AG04449 (cell line): ENCODE results near the gene PLSCR4.

Experiments
- CTCF ChIA-PET: fragments of 350-600 bp; formaldehyde crosslinking; extraction: SDS; loops from one replicate; lab custom pipeline; 2021; ENCODE audit warnings: antibody characterized with exemption; lab: Yijun Ruan, JAX
- POLR2A ChIA-PET: fragments of 400-600, 350-600 bp; formaldehyde crosslinking; extraction: SDS; loops from one replicate; lab custom pipeline; 2020; ENCODE audit warnings: antibody characterized with exemption, inconsistent platforms; lab: Yijun Ruan, JAX
- DNase-seq: peaks from one replicate; pipeline ENCODE4 v3.0.0-alpha.2; 2010; ENCODE audit warnings: low read depth, low spot score
- H3K4me3 ChIP-seq: 2 replicates; pipeline ENCODE4 v1.5.1; 2011; ENCODE audit warnings: low read depth, mild to moderate bottlenecking, control low read depth, low read length
- TF ChIP-seq, protein P1 (sequence below): IDR thresholded peaks from one replicate; pipeline ENCODE4 v1.5.1; 2011; ENCODE audit warnings: mild to moderate bottlenecking, moderate library complexity, low read length, control low read depth, inconsistent platforms; ENCODE audit not compliant: insufficient read depth; ENCODE audit errors: missing control alignments

Gene PLSCR4

DNA sequence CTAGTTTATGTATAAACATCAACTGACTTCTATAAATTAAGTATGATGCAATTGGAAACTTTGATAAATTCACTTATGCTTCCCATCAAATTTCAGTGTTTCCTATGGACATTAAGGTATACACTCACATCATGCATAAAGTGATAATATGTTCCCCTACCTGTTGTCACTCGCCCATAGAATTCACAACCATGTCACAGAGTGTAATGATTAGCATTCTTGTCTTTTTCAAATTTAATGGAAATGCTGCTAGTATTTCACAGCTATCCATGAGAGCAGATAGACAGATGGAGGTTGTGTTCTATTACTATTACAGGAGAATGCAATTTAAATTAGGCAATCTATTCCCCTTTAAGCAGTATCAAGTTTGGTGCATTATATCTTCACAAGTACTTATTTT, 984 bp downstream of the PLSCR4 start:
- TF ChIP-seq, protein P1, sequence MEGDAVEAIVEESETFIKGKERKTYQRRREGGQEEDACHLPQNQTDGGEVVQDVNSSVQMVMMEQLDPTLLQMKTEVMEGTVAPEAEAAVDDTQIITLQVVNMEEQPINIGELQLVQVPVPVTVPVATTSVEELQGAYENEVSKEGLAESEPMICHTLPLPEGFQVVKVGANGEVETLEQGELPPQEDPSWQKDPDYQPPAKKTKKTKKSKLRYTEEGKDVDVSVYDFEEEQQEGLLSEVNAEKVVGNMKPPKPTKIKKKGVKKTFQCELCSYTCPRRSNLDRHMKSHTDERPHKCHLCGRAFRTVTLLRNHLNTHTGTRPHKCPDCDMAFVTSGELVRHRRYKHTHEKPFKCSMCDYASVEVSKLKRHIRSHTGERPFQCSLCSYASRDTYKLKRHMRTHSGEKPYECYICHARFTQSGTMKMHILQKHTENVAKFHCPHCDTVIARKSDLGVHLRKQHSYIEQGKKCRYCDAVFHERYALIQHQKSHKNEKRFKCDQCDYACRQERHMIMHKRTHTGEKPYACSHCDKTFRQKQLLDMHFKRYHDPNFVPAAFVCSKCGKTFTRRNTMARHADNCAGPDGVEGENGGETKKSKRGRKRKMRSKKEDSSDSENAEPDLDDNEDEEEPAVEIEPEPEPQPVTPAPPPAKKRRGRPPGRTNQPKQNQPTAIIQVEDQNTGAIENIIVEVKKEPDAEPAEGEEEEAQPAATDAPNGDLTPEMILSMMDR = no peak
- ChIA-PET POLR2A (no interaction called here), CTCF (interaction anchor here (1.1 kb wide), 1 partner anchor 60 kb away, joined by 3 read pairs; no protein-coding TSS in a partner anchor)
- H3K4me3 ChIP-seq = no peak overlapping the region
- DNase-seq = no peak

DNA sequence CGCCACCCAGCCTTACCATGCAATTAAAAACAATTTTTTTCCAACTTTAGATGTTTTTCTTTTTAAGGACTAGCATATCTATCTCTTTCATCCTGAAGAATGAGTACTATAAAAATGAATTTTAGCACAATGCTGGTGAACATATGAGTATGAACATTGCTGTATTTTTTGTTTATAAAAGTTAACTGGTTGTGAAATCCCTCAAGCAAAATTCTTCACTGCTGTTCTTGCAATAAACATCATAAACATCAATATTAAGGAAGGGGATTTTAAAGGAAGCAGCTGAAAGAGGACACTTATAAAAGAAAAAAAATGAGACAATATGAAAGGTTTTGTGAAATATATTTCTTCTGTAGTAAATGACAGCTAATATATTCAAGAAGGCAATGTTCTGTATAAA, 3.0 kb downstream of the PLSCR4 start:
- no peak overlapping the region for H3K4me3 ChIP-seq
- DNase-seq = no peak
- POLR2A ChIA-PET = interaction anchor here (0.6 kb wide), 1 partner anchor 87 kb away, joined by 3 read pairs; the partner anchor contains the start of gene PLOD2
- TF ChIP-seq, protein P1 = no peak
- CTCF ChIA-PET = no interaction called here

DNA sequence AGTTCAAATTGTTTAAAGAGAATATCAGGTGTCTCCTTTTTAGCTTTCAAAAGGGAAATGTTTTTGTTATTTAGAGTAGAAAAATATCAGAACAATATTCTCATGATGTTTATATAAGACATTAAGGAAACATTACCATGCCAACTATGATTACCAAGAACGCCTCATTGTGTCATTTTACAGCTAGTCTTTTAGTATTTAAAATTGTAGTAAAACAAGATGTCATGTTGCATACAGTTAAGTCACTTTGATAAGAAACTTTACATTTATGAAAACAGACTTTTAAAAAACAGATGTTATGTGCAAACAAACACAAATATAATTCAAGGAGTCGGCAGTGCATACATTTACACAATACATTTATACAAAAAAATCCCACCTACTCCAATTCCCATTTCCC, 4.4 kb downstream of the PLSCR4 start:
- no peak for DNase-seq
- TF ChIP-seq, protein P1 = no peak
- H3K4me3 ChIP-seq = no peak overlapping the region
- ChIA-PET POLR2A (no interaction called here), CTCF (interaction anchor here (0.9 kb wide), 1 partner anchor 81 kb away, joined by 3 read pairs; no protein-coding TSS in a partner anchor)

DNA sequence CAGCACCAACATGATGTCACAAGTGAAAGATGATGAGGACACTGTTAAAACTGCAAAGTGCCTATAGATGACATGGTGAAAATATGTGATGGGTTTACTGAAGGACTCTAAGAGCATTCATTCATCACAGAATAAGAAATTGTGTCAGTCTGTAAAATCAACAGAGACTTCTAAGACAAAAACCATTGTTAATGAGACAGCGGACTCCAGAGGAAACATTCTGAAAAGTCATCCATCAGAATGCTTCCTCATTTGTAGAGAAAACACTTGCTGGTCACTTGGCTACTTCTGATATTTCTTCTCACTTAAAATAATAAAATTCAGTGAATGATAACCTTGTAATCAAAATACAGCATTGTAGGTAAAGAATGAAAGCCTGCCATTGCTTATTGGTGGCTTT, 7.3 kb downstream of the PLSCR4 start:
- TF ChIP-seq, protein P1 = no peak
- POLR2A ChIA-PET = no interaction called here
- H3K4me3 ChIP-seq = no peak overlapping the region
- no peak for DNase-seq
- CTCF ChIA-PET = no interaction called here

DNA sequence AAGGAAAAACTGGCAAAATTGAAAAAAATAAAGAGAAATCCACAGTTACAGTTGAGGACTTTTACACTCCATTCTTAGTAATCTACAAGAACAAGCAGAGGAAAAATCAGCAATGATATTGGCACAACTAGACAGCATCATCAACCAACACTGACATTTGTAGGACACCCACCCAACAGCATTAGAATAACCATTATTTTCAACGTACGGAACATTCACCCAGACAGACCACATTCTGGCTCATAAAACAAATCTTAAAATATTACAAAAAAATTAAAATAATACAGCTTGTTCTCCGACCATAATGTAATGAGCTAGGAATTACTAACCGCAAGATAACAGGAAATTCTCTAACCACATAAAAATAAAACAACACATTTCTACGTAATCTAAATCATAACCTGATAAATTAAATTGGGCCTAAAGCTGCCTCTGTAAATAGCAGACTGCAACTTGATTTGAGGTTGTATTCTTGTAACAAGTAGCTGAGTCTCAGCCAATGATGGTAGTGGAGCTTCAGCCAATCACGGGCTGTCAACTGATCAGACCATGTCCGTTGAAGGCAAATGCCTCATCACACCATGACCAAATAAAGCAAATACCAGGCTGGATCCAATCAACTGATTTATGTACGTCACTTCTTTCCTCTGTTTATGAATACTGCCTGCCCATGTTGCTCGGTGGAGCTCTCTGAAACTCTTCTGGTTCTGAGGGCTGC, 9.2 kb downstream of the PLSCR4 start:
- ChIA-PET POLR2A (interaction anchor here (0.6 kb wide), 1 partner anchor 1745 kb away, joined by 3 read pairs; no protein-coding TSS in a partner anchor), CTCF (interaction anchor here (0.9 kb wide), 2 partner anchors 86 to 353 kb away, joined by 3 read pairs; no protein-coding TSS in a partner anchor)
- no peak overlapping the region for H3K4me3 ChIP-seq
- no peak for DNase-seq
- TF ChIP-seq, protein P1 = no peak

DNA sequence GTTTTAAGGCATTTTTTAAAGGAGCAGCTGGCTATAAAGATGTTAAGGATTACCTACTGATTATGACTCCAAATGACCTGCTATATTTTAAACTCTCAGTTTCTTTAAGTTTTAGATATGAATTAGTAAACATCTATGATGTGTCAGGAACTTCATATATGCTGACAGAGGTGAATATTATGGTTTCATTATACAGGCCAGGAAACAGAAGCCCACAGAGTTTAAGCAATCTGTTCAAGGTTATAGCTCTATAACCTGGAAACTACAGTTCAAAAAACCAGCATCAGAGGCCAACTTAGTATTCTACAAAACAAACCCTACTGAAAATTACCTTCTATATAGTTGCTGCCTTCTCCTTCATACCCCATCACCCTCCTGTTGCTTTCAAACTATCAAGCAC, 17.4 kb downstream of the PLSCR4 start:
- ChIA-PET CTCF (interaction anchor here (3.1 kb wide), 1 partner anchor 93 kb away, joined by 10 read pairs; no protein-coding TSS in a partner anchor), POLR2A (no interaction called here)
- no peak for DNase-seq
- H3K4me3 ChIP-seq = no peak overlapping the region
- TF ChIP-seq, protein P1 = no peak
